Adipocyte (in vitro differentiated cells): ENCODE data around the gene PDZRN4.
"Not testable (repeated sequence)": the region's sequence is repeated elsewhere in the genome, so short reads cannot be mapped to it uniquely, and the experiment has no call there.

Experiments
- DNase-seq: peaks from one replicate; pipeline ENCODE4 v3.0.0-alpha.2; 2015; ENCODE audit warnings: low read depth
- H3K27me3 ChIP-seq: replicated peaks from 2 replicates; pipeline ENCODE4 v1.7.0; 2013; ENCODE audit warnings: mild to moderate bottlenecking, low read length, moderate library complexity; ENCODE audit not compliant: control insufficient read depth, insufficient read depth
- H3K36me3 ChIP-seq: 2 replicates; pipeline ENCODE4 v1.7.0; 2013; ENCODE audit warnings: low read length, mild to moderate bottlenecking, moderate library complexity; ENCODE audit not compliant: control insufficient read depth, insufficient read depth, severe bottlenecking
- H3K4me1 ChIP-seq: 2 replicates; pipeline ENCODE4 v1.7.0; 2013; ENCODE audit warnings: mild to moderate bottlenecking, low read length, moderate library complexity; ENCODE audit not compliant: control insufficient read depth, insufficient read depth
- H3K4me3 ChIP-seq: 2 replicates; pipeline ENCODE4 v1.7.0; 2013; ENCODE audit warnings: mild to moderate bottlenecking, low read length, moderate library complexity
- H3K9ac ChIP-seq: 2 replicates; pipeline ENCODE4 v1.7.0; 2013; ENCODE audit warnings: mild to moderate bottlenecking, low read length, moderate library complexity
- H3K9me3 ChIP-seq: 2 replicates; pipeline ENCODE4 v1.7.0; 2013; ENCODE audit warnings: mild to moderate bottlenecking, low read length, moderate library complexity; ENCODE audit not compliant: control insufficient read depth

The PDZRN4 gene

GRCh38 chr12:41615174-41615573 lies 427.1 kb downstream of the PDZRN4 start:
- not testable (repeated sequence) for H3K27me3 ChIP-seq, H3K9ac ChIP-seq, H3K4me1 ChIP-seq, H3K4me3 ChIP-seq, H3K9me3 ChIP-seq, DNase-seq, H3K36me3 ChIP-seq

DNA sequence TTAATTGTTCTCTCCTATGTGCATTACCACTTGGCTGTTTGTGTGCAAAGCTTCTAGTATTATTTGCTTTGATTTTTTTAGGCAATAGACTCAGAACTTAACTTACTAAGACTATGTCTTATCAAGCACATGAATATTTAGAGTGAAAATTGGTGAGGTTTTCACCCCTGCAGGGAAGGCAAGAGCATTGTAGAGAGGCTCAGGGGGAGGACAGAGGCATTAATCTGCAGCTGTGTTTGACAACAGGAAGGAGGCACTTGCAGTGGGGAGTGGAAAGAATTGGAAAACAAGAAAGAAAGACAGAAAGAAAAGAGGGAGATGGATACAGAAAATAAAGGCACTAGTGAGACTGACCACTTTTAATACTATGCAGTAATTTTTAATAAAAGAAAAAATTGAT lies 431.6 kb downstream of the PDZRN4 start:
- H3K27me3 ChIP-seq = no peaks in the 10 kb centered on the region
- no peak overlapping the region for H3K9ac ChIP-seq
- H3K4me1 ChIP-seq = no peaks in the 10 kb centered on the region
- DNase-seq = no peak
- H3K36me3 ChIP-seq = no peaks in the 10 kb centered on the region
- no peak overlapping the region for H3K4me3 ChIP-seq
- H3K9me3 ChIP-seq = no peaks in the 10 kb centered on the region

GRCh38 chr12:41621291-41621690 lies 433.2 kb downstream of the PDZRN4 start:
- no peaks in the 10 kb centered on the region for H3K27me3 ChIP-seq
- no peaks in the 10 kb centered on the region for H3K4me1 ChIP-seq
- no peak overlapping the region for H3K9ac ChIP-seq
- no peaks in the 10 kb centered on the region for H3K36me3 ChIP-seq
- no peak for DNase-seq
- H3K4me3 ChIP-seq = no peak overlapping the region
- H3K9me3 ChIP-seq = no peaks in the 10 kb centered on the region
